Activated CD8-positive, alpha-beta memory T cell treated with anti-CD3 and anti-CD28 coated beads, Interleukin-2, amount 50 U/mL, for 1 hour (primary cell): ENCODE data around the gene VDAC2.
A peak's percentile ranks its signal among the peaks of the same experiment; 100 is the strongest.
"Not testable (repeated sequence)": the region's sequence is repeated elsewhere in the genome, so short reads cannot be mapped to it uniquely, and the experiment has no call there.

ENCODE experiments used
- DNase-seq: peaks from one replicate; pipeline ENCODE4 v3.0.0-alpha.2; 2020; ENCODE audit errors: extremely low read depth

VDAC2 gene

DNA sequence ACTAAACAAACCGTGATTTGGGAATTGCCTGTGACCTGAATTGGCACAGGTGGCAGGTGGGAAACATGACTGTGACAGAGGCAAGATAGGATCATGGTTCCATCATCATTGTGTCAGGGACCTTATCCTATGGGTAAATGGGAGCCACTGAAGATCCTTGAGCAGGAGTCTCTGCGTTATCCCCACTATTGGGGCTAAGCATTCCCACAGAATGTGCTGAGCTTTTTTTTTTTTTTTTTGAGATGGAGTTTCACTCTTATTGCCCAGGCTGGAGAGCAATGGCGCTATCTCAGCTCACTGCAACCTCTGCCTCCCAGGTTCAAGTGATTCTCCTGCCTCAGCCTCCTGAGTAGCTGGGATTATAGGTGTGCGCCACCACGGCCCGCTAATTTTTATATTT, 10.6 kb upstream of the VDAC2 start:
- DNase-seq: not testable (repeated sequence)

DNA sequence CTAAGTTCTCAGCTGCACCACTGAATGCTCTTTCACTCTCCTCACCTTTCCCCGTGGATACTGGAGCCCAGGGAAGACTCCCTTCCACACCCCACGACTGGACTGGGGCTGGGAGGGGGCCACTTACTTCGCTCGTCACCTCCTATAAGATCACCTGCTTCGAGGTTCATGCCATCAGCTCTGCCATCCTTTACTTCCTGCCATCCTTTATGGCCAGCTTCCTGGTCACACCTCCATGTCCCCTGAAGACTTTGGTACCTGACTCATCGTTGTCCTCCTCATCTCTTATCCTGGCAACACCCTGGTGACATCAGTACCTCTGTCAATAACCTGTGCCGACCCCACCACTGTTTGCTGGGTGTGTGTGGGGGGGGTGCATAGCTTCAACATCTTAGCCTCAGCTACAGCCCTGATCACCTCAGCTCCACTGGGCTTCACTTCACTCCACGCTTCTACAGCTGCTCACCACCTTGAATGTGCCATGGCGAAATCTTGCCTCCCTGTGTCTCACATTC, 8.7 kb upstream of the VDAC2 start:
- DNase-seq: no peak

DNA sequence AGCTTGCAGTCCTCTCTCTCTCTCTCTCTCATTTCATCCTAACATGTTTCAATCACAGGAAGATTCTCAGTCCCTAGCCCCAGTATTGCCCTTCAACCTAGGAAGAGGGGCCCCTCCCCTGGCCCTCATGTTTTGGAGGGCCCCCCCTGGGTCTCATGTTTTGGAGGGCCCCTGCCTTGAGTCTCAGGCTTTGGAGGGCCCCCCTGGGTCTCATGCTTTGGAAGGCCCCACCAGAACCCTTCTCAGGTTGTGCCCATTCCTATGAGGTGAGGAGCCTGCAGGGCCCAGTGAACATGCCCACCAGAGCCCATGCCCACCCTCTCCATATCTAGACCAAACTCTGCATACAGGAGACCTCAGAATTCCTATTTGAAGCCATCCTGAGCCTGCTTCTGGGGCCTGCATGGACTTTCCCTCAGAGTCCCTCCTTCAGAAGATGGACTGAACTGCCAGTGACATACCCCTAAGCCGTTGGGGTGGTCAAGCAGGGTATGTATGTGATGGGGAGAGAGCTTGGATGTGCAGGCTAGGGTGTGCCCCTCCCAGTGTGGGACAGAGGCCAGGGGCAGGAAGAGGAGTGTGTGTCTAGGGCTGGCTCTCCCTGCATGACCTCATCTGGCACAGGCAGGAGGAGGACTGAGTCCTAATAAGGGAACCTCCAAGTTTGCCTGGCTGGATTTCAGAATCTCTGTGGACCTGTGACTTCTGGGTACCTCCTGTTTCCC, 8.1 kb upstream of the VDAC2 start:
- no peak for DNase-seq

DNA sequence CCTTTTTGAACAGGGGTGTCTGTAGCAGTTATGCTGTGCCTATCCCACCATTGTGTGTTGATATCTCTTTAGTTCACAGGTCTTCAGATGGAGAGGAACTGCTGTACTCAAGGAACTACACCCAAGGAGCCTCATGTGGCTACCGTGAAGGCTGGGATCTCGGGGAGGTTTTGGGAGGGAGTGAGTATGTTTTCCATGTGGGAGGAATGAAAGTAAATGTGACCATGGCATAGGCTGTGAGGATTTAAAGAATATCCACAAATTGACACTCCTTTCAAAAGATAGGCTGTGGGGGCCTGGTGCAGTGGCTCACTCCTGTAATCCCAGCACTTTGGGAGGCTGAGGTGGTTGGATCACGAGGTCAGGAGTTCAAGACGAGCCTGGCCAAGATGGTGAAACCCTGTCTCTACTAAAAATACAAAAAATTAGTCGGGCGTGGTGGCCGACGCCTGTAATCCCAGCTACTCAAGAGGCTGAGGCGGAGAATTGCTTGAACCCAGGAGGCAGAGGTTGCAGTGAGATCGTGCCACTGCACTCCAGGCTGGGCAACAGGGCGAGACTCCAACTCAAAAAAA, 7.5 kb upstream of the VDAC2 start:
- not testable (repeated sequence) for DNase-seq

DNA sequence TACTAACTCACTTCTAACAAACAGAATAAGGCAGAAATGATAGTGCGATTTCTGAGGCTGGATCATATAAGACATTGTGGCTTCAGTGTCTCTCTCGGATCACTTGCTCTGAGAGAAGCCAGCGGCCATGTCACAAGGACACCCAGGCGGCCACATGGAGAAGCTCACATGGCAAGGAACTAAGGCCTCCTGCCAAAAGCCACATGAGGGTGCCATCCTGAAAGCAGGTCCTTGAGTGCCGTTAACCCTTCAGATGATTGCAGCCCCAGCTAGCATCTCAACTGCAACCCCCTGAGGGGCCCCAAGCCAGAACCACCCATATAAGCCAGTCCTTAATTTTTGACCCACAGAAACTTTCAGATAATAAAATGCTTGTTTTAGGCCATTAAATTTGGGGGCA, 6.9 kb upstream of the VDAC2 start:
- no peak for DNase-seq

DNA sequence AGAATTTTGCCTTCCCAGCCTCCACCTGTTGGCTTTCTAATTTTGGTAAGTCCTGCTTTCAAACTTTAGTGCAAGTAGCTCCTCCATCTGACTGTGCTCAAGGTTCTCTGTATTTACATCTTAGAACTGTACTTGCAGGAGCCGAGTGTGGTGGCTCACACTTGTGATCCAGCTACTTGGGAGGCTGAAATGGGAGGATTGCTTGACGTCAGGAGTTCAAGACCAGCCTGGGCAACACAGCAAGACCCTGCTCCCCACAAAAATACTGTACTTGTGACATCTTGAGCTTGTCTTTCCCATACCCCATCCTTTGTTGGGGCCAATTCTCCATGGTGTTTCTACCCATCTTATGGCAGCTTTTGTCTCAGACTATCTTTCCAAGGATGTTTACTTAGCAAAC, 4.7 kb upstream of the VDAC2 start:
- no peak for DNase-seq

DNA sequence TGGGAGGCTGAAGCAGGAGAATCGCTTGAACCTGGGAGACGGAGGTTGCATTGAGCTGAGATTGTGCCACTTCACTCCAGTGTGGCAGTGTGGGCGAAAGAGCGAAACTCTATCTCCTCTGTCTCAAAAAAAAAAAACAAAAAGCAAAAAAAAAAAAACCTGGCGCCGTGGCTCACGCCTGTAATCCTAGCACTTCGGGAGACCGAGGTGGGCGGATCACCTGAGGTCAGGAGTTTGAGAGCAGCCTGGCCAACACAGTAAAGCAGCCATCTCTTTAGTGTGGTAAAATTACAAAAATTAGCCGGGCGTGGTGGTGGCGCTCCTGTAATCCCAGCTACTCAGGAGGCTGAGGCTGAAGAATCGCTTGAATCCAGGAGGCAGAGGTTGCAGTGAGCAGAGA, 4.0 kb upstream of the VDAC2 start:
- DNase-seq: not testable (repeated sequence)

DNA sequence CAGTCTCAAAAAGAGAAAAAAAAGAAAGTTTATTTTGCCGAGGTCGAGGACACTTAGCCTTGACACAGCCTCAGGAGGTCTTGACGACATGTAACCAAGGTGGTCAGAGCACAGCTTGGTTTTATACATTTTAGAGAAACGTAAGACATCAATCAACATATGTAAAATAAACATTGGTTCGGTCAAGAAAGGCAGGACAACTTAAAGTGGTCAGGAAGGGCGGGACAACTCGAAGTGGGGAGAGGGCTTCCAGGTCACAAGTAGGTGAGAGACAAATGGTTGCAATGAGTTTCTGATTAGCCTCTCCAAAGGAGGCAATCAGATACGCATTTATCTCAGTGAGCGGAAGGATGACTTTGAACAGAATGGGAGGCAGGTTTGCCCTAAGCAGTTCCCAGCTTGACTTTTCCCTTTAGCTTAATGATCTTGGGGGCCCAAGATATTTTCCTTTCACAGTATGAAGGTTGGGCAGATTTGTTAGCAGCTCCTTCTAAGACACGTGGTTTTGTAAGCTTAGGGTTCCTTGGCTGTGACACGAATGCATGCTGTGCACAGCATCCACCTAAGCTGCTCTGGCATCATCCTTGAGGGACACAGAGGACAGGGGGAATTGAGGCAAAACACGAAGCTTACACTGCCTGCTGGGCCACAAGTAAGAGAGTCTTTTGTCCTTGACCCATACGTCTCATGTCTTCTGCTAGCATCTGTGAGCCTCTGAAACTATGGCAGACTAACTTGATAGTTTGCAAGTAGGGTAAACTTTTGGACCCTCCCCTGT, 3.3 kb upstream of the VDAC2 start:
- no peak for DNase-seq

DNA sequence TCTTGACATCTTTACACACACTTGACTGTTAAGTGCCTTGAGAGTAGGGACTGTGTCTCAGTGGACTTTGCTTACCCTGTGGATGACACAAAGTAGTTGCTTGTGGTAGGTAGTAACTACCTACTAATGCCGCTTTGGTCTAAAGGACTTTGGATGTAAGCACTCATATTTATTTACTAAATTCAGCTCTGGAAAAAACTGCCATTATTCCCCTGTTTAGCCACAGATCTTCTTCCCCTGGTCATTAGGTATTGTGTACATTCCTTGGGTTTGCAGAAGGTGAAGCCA, 2.8 kb upstream of the VDAC2 start:
- DNase-seq: no peak

DNA sequence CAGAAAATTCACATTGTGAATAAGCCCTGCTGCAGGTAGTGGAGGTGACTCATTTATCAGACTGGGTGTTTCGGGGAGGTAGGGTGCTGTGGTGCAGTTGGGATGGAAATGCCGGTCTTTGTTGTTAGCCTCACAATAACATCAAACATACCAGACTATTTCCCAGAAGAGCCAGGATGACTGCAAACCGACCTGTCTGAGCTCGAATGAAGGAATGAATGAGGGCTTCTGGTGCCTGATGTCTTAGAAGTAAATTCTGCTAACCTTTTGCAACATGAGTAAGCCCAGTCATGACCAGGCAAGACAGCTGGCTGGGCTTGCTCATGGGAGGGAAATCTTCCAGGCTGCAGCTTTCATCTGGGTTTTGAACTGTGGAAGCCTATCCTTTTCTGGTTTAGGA, 2.4 kb upstream of the VDAC2 start:
- no peak for DNase-seq

DNA sequence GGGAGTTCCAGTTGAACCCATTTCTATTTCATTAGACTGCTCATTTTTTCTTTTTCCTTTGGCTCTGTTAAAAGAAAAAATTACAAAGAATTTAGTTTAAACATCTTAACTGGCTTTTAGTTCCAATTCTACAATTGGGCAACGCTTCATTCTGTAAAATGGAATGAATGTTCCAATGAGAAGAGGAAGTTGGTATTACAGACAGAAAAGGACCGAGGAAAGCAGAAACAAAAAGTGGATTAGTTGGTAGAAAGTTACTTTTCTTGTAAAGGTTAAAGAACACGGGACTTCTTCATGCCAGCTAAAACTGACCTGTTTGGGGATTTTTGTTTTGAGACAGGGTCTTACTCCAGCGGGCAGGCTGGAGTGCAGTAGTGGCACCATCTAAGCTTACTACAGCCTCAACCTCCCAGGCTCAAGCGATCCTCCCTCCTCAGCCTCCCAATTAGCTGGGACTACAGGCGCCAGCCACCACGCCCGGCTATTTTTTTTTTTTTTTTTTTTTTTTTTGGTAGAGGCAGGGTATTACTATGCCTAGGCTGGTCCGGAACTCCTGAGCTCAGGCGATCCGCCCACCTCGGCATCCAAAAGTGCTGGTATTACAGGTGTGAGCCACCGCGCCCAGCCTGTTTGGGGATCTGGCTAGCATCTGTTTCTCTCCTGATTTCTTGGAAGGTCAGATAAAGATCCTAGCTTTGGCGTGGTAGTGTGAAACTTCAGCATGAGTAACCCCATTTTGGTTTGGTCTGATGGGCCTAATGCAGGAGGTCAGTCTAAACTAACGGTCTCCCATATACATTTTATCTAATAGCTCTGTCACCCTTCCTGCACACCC, 1.3 kb upstream of the VDAC2 start:
- no peak for DNase-seq

DNA sequence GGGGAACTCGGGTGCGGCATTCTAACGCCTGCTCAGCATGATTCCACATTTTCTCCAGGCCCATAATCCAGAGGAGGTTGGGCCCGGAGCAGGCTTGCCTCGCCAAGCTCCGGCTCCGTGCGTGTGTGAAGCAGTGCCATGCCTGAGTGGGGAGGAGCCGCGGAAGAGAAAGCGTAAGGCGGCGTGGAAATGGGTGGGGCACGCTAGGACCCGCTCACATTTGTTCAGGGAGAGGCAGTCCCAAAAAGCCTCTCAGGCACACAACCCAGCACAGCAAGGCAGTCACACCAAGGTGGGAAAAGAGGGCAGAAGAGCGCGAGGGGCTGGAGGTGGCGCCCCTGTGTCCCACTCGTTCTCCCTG, 695 bp upstream of the VDAC2 start:
- peak; percentile 52 for DNase-seq

DNA sequence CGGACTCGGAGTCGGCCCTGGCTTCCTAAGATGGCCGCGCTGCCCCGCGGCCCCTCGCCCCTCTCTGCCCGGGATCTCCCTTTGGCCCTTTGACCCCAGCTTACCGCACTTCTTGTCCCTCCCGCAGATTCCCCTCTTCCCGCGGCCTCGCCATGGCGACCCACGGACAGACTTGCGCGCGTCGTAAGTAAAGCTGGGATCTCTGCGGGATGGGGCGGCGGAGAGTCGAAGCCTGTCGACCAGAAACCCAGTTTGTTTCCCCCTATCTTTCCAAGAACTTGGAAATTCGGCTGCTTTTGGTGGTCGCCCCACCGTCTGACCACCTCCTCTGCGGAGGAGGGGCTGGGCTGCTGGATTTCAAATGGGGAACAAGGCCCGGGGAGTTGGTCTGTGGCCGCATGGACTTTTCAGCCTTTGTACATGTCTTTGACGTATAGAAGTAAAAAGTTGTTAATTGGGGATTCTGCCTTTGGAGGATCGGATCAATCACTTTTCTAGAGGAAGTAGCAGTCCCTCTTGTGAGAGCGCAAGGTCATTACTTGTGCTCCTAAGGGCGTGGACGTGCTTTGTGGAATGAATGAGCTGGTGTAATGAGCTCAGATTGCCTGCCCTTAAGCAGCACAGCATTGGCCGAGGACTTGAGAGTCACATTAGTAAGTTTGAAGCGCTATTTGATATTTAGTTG, 553 bp downstream of the VDAC2 start:
- DNase-seq: no peak

DNA sequence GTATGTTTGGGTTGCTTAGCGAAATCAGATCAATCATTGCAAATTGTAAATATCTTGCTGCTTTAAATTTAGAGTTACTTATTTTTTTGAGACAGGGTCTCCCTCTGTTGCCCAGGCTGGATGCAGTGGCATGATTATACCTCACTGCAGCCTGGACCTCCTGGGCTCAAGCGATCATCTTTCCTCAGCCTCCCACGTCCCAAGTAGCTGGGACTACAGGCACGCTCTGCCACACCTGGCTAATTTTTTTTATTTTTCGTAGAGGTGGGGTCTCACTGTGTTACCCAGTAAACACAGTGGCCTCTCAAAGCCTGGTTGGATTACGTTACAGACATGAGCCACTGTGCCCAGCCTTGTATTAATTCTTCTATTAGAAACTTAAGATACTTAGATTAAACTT, 1.7 kb downstream of the VDAC2 start:
- no peak for DNase-seq

DNA sequence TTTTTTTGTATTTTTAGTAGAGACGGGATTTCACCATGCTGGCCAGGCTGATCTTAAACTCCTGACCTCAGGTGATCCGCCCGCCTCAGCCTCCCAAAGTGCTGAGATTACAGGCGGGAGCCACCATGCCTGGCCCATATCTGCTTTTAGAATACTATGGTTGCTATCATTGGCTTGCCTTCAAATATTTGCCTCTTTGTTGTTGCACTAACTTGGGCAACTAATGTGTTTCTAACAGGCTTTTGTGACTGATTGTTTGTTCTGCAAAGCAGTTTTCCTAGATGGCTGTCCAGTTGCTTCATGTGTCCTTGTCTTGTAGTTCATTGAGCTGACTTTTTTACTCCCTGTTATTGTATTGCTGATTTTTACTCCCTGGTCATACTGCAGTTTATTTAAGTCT, 9.7 kb downstream of the VDAC2 start:
- no peak for DNase-seq

DNA sequence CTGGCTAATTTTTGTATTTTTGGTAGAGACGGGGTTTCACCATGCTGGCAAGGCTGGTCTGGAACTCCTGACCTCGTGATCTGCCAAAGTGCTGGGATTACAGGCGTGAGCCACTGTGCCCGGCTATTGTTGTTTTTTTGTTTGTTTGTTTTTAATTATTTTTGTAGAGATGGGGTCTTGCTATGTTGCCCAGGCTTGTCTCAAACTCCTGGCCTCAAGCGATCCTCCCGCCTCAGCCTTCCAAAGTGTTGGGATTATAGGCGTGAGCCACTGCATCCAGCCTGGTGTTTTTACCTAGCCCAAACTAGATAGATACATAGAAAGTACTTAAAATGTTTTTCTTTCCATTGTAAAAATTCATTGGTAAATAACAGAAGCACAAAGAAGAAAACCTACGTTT, 10.9 kb downstream of the VDAC2 start:
- DNase-seq: not testable (repeated sequence)

DNA sequence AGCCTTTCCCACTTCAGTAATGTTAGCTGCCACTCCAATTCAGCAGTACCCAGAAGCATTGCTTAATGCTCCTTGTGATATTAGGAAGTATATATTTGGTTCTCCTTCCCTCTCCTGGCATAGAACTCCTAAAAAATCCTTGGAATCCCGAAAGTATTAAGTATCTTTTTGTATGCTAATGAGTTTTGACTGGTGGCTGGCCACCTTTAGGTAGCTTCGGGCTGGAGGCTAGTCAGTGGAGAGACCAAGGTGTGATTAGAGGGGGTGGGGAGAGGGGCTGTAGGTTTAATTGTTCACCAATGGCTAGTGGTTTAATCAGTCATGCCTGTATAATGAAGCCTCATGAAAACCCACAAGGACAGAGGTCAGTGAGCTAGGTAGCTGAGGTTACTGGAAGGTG, 12.9 kb downstream of the VDAC2 start:
- DNase-seq: no peak

DNA sequence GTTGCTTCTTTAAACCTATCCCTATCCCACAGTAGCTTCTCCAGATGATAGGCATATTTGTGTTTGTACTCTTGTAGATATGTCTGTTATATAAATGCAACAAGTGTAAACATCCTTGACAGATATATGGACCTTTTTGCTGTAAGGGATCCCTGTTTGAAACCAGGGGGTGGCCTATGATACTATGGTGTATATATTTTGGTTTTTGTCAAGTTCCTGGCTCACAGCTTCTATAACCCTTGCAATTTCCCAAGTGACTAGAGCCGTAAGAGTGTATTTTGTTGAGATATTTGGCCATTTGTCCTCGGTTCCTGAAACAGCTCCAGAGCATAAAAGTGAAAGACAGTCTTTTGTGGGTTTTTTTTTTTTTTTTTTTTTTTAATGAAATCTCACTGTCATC, 15.5 kb downstream of the VDAC2 start:
- DNase-seq: no peak

DNA sequence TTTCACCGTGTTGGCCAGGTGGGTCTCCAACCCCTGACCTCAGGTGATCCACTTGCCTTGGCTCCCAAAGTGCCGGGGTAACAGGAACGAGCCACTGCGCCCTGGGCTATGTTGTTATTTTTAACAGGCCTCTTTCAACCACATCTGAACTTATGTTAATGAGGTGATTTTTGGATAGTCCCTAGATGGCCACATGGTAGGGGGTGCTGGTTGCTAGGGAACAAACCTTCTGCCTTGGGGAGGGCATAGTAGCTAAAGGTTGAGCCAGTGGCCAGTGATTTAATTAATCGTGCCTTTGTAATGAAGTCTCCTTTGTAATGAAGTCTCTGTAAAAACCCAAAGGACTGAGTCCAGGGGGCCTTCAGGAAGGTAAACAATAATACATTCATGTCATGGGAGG, 16.1 kb downstream of the VDAC2 start:
- no peak for DNase-seq

DNA sequence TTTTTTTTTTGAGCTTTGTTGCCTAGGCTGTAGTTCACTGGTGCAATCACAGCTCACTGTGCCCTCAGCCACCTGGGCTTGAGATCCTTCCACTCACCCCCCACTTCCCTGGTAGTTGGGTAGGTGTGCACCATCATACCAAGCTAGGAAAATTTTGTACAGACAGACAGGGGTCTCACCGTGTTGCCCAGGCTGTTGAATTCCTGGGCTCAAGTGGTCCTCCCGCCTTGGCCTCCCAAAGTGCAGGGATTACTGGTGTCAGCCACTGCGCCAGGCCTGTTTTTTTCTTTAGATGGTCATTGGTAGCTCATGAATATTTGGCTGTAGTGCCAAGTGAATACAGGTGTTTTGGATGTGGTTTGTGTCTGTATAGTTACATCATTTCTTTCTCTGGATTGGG, 17.7 kb downstream of the VDAC2 start:
- DNase-seq: no peak

DNA sequence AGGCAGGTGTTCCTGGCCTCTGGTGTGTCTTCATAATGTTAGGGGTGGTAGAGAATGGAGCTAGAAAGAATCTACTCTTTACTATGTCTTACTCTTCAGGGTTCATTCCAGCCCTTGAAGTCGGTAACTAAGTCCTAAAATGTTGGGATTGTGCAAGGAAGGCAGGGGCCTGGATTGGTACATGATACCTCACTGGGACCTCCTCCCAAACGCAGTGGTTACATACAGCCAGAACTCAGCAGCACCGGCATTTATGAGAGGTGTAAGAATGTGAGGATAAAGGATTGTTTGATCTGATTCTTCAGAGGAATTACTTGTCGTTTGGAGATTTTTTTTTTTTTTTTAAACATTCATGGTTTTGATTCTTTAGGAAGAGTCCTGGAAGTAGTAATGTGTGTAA, 18.2 kb downstream of the VDAC2 start:
- DNase-seq: no peak

DNA sequence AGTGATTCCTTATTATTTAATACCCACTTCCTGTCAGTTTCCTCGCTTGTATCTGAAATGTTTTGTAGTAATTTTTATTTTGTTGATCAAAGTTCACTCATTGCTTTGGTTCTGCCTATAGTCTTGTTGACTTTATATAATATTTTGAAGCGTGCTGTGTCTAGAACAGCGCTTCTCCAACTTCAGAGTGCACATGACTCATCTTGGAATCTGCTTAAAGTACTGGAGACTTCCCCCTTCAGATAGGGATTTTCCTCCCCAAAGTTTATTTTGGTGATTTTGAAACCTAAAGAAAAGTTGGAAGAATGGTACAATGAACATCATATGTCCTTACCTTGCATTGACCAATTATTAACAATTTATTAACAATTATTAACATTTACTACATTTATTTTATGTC, 19.4 kb downstream of the VDAC2 start:
- DNase-seq: no peak
